GM11168 (cell line): ENCODE measurements around the gene TSC22D4.
"Not testable (repeated sequence)": the region's sequence is repeated elsewhere in the genome, so short reads cannot be mapped to it uniquely, and the experiment has no call there.

Experiments
- in situ Hi-C: fragments of 300-500 bp; cut with MboI; formaldehyde crosslinking; loops from one replicate; pipeline ENCODE4 v1.12.0; 2022; ENCODE audit warnings: low sequenced_read_pairs; ENCODE audit not compliant: unreplicated experiment

TSC22D4 gene

DNA sequence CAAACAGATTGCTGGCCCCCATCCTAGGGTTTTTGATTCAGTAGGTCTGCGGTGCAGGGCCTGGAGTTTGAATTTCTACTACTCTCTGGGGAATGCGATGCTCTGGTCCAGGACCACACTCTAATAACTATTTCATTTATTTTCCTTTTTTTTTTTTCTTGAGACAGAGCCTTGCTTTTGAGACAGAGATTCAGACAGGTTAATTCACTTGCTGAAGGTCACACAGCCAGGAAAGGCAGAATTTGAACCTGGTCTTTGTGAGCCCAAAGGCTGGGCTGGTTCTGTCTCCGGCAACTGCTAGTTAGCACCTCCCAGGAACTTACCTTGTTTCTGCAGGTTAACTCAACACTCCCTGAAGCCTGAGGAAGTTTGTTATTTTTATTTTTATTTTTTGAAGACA lies 26.5 kb downstream of the TSC22D4 start:
- in situ Hi-C loops: no loop called here

DNA sequence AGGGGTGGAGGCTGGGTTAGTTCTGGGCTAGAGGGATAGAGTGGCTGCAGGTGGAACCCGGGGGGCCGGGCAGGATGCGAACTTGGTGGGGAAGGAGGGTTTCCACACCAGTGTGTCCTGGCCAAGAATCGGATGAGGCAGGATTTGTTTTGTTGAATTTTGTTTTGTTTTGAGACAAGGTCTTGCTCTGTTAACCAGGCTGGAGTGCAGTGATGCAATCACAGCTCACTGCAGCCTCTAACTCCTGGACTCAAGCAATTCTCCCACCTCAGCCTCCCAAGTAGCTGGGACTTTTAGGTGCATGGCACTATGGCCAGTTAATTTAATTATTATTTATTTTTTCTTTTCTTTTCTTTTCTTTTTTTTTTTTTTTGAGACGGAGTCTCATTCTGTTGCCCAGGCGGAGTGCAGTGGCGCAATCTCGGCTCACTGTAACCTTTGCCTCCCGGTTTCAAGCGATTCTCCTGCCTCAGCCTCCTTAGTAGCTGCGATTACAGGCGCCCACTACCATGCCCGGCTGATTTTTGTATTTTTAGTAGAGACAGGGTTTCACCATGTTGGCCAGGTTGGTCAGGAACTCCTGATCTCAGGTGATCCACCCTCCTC lies 29.7 kb downstream of the TSC22D4 start:
- in situ Hi-C loops: no loop called here

DNA sequence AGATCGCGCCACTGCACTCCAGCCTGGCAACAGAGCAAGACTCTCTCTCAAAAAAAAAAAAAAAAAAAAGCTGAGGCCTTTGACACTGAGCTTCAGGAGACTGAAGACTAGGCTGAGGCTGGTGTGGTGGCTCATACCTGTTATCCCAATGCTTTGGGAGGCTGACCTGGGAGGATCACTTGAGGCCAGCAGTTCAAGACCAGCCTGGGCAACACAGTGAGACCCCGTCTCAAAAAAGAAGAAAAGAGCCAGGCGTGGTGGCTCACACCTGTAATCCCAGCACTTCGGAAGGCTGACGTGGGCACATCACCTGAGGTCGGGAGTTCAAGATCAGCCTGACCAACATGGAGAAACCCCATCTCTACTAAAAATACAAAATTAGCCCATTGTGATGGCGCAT lies 31.7 kb downstream of the TSC22D4 start:
- in situ Hi-C loops: not testable (repeated sequence)

DNA sequence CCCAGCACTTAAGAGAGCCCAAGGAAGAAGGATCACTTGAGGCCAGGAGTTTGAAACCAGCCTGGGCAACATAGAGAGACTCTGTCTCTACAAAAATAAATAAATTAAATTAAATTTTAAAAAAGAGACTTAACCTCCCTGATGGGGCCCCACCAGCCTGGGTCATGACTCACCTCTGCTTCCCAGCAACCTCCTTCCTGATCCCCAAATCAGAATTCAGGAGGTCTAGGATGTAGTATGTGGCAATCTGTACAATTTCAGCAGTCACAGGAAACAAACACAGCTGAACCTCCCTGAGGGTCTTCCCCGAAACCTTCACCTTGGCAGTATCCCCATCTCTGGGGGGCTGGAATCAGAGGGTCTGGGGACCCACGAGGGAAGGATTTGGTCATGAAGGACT lies 33.0 kb downstream of the TSC22D4 start:
- in situ Hi-C loops: no loop called here

DNA sequence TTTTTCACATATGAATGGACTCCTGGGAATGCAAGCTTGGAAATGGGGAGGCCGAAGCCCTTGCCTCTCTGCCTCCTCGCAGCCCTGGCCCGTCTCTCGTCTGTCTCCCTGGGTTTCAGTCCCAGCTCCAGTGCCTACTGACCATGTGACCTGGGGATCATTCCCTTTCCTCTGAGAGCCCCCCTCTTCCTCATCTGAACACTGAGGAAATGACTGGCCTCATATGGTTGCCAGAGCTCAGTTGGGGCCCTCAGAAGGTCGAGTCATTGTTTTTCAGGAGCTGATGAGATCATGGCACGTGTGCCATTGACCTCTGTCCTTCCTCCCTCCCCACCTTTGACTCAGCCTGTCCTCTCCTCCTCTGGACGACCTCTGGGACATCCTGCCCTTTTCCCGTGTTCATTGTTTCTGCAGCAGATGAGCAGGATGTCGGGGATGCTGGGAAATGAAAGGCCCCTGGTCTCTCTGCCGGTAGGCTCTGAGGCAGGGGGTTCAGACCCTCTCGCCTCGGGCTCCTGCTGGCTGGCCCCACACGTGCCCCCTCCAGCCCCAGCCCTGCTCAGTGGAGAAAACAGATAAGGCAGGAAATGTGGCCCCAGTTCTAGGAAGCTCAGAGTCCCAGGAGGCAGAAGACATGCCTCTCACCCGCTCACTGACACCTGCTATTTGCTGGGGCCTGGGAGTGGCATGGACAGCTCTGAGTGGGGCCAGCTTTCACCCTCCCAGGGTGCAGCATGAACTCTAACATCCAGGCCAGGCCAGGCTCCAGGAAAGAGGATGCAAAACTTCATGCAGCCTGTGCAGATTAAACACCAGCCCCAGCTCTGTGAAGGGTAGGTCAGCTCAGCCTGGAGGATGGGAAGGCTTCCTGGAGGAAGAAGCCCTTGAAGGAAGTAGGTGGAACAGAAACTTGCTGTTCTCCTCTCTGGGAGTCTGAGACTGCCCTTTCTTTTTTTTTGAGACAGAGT lies 34.4 kb downstream of the TSC22D4 start:
- in situ Hi-C loops: no loop called here

DNA sequence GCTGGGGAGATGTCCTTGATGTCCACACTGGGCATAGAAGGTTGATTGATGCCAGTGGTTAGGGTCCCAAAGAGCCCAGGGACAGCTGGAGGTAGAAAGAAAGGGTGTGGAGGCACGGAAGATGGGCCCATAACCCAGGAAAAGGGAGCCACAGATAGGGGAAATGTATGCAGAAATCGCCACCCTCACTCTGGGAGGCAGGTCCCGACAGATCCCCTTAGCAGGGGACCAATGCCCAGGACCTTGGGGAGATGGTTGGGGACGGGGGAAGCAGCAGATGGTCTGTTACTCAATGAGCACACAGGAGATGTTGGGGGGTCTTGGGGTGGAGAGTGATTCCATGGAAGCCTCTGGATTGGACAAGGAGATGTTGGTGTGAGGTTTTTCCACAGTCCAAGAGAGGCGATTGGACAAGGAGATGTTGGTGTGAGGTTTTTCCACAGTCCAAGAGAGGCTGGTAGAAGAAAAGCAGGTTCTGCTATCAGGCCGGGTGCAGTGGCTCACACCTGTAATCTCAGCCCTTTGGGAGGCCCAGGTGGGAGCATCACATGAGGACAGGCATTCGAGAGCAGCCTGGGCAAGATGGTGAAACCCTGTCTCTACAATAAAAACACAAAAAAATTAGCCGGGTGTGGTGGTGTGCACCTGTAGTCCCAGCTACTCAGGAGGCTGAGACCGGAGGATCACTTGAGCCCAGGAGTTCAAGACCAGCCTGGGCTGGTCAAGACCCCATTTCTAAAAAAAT lies 35.7 kb downstream of the TSC22D4 start:
- in situ Hi-C loops: no loop called here

DNA sequence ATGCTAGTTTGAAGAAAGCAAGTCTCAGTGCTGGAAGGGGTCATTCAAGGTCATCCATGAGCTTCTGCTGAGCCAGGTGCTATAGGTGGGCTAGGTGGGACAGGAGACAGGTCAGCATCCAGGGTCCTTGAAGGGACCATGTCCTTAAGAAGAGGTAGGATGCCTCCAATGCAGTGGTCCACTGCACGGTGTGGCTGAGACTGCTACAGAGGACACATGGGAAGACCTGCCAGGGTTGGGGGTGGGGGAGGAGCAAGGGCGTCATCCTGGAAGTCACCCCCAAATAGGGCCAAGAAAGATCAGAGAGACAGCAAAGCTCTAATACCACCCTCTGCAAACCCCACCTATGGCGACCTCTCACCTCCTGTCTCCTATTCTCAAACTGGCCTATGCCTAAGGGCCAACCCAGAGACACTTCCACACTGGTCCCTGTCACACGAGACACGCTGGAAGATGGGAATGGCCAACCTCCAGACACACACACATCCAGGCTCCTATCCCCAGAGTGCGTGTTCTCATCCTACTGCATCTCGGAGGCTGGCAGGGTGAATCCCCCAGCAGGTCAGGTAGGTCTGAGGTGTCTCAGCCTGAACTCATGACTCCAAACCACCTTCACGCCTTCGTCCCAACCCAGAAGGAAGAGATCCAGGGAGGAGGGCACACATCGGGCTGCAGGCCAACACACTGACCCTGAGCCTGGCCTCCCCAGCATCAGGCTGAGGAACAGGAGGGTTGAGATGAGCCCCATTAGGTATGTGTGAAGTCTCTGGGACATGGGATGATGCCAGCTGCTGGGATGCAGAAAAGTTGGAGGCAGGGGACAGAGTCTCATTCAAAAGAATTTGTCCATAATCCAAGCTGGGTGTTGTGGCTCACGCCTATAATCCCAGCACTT lies 37.1 kb downstream of the TSC22D4 start:
- in situ Hi-C loops: no loop called here

DNA sequence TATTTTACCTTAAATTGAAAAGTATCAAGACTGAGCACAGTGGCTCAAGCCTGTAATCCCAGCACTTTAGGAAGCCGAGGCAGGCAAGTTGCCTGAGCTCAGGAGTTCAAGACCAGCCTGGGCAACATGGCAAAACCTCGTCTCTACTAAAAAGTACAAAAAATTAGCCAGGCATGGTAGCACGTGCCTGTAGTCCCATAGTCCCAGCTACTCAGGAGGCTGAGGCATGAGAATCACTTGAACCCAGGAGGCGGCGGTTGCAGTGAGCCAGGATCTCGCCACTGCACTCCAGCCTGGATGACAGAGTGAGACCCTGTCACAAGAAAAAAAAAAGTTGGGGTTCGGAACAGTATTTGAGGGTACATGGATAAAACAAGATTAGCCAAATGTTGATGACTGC lies 39.8 kb downstream of the TSC22D4 start:
- in situ Hi-C loops: not testable (repeated sequence)

DNA sequence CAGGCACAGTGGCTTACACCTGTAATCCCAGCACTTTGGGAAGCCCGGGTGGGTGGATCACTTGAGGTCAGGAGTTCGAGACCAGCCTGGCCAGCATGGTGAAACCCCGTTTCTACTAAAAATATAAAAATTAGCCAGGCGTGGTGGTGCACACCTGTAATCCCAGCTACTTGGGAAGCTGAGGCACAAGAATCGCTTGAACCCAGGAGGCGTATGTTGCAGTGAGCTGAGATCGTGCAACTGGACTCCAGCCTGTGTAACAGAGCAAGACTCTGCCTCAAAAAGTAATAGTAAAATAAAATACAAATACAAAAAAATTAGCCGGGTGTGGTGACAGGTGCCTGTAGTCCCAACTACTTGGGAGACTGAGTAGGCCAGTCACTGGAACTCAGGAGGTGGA lies 40.3 kb downstream of the TSC22D4 start:
- in situ Hi-C loops: not testable (repeated sequence)

DNA sequence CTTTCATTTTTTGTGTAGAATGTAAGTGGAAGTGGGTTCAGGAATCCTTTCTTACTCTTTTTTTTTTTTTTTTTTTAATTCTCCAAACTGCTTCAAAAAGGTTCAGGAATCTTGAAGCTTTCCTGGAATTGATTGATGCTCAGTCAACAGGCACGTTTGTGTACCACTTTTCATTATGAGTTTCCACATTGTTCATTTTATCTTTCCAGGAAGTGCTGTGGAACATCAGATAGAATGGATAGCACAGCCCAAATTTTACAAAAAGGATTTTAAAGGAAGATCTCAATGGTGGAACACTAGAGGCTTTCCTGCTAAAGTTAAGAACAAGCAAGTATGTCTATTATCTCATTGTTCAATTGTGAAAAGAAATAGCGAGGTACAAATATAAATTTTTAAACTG lies 40.8 kb downstream of the TSC22D4 start:
- in situ Hi-C loops: no loop called here

DNA sequence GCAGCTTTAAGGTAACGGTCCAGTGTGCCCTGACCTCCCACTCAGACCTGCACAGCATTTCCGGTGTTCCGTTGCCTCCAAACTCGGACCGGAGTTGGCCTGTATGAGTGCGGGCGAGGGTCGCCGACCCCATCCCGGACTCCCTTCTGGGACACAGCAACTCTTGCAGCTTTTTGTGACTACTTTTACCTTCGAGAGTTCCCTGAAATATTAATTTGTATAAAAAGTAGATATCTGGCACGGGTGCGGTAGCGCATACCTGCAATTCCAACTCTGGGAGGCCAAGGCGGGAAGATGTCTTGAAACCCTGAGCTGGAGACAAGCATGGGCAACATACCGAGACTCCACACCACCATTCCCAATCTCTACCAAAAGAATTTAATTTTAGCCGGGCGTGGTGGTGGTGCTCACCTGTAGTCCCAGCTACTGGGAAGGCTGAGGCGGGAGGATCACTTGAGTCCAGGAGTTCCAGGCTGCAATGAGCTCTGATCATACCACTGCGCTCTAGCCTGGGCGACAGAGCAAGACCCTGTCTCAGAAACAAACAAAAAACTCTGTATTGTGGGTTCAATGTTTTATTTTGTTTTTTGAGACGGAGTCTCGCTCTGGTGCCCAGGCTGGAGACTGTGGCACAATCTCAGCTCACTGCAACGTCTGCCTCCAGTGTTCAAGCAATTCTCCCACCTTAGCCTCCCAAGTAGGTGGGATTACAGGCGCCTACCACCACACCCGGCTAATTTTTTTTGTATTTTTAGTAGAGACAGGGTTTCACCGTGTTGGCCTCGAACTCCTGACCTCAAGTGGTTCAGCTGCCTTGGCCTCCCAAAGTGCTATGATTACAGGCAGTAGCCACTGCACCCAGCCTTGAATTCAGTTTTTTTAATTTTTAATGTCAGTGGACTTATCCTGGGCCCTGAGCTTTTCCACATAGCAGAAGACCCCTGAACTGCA lies 41.6 kb downstream of the TSC22D4 start:
- in situ Hi-C loops: no loop called here

DNA sequence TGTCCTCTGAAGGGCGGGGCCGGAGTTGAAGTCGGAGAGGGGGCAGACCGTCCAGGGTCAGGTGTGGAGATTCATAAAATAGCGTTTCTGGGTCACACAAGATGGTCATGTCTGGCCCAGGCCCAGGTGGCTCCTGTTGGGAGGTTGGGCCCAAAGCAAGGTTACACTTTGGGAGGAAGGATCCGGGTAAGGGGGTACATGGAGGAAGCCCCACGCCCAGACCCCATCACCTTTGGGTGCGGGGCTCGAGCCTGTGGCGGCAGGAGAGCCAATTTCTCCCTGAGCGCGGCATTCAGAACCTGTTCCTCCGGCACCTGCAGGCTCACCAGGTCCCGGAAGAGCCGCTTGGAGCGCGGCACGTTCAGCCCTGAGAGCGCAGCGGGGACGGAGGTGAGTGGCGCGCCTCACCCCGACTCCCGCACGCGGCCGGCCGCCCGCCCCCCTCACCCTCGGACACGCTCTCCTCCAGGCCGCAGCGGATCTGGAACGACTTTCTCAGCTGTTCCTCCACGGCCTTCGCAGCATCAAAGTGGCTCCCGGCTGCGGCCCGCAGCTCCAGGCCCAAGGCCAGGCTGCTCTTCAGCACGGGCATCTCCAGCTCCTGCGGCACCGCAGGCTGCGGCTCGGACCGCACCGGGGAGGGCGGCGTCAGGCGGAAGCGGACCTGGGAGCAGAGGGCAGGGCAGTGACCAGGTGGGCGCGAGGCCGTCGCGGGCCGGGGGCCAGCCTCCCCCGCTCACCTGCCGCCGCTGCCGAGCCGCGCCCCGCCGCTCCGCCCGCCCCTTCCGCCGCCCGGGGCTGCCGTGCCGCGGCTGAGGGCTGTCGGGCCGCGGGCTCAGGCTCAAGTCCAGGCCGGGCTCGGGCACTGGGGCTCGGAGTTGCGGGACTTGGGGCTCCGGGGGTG lies 43.4 kb downstream of the TSC22D4 start:
- in situ Hi-C loops: no loop called here

DNA sequence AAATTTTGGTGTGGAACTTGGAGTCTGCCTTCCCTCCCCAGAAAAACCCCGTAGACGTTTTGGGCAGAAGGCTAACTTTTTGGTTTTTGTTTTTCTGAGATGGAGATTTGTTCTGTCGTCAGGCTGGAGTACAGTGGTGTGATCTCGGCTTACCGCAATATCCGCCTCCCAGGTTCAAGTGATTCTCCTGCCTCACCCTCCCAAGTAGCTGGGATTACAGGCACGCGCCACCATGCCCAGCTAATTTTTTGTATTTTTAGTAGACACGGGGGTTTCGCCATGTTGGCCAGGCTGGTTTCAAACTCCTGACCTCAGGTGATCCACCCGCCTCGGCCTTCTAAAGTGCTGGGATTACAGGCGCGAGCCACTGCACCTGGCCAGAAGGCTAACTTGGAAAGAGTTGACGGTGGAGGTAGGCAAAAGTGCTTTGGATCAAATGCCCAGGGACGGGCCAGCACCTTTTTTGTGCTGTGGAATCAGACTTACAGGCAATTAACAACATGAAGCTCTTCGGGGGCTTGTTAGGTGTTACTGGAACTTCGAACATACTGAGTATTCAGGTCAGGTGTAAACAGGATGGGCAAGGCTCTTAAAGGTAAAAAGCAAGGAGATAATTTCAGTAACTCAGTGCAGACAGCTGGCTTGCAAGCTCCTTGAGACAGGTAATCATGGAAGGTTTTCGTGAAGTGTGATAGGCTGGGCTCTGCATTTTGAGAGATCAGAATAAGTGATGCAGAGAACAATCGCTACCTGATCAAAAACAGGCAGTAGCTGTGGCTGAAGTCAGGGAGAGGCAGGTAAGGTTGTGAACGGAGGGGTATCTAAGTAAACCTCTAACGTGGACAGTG lies 44.5 kb downstream of the TSC22D4 start:
- in situ Hi-C loops: no loop called here

DNA sequence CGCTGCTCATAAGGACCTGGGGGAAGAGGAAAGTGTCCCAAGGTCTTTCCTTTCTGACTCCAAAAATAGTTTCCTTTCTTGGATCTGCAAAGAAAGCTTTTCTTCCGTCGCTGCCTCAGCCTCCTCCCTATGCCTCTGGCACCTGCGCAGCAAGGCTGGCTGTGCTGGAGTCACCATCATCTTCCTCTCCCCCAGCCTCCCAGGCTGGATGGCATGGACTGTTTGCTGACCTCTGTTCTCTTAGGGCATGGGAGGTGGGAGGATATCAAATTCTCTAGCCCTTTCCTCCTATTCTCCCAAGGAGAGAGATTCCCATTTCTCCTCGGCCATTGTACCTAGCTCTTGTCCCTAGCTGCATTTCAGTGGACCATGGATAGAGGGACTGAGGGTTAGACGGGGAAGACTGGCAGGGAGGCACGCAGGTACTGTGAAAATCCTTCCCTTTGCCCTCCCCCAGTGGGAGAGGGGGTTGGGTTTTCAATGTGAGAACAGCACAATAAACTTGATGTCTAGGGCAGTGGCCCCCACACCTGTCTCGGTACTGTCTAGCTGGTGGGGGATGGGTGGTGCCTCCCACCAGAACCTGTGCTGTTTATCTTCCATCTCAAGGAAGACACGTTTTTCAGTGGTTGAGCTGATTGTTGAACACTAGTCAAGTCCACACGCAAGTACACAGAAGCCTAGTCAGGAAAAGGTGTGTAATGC lies 45.3 kb downstream of the TSC22D4 start:
- in situ Hi-C loops: no loop called here

DNA sequence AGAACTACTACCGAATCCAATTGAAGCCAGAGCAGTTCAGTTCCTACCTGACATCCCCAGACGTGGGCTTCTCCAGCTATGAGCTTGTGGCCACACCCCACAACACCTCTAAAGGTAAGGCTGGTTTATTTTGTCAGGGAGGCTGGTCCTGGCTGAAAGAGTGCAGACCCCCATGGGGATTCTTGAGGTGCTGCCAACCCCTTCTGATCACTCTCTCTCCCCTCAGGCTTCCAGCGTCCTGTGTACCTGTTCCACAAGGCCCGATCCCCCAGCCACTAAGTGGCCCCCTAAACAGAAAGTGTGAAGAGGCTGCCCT lies 45.8 kb downstream of the TSC22D4 start:
- in situ Hi-C loops: no loop called here

DNA sequence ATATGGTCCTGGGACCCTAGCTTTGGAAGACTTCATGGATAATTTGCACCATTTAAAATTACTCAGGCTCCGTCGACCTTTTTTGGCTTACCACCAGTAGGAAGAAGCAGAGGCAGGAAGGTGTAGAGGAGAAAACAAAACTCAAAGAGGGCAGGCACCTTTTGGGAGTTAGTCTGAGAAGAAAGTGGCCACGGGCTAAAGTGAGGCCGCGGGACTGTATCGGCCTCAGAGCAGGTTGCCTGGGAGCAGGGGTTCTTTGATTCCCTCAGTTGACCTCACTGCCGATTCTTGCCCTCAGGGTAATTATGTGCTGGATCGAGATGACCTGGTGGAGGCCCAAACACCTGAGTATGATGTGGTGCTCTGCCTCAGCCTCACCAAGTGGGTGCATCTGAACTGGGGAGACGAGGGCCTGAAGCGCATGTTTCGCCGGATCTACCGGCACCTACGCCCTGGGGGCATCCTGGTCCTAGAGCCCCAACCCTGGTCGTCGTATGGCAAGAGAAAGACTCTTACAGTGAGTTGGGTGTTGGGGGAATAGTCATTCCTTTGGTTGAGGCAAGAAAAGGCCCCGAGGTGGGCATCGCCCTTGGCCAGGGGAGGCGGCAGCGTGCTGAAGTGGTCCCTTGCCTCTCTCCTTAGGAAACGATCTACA lies 46.3 kb downstream of the TSC22D4 start:
- in situ Hi-C loops: no loop called here
